ENCODE measurements around the gene ATIC.

- TF ChIP-seq ESRRA (IDR thresholded peaks at IDR 0.05; ENCODE audit: borderline replicate concordance, low read length) (no peak), ZNF302 (CRISPR knock-in tag; IDR thresholded peaks at IDR 0.05) (no peak), CTCF (IDR thresholded peaks at IDR 0.05) (no peak), POLR2A (IDR thresholded peaks at IDR 0.05; ENCODE audit: low read length) (no peak), SMC3 (IDR thresholded peaks at IDR 0.05) (no peak), USF2 (IDR thresholded peaks at IDR 0.05) (no peak), FOSB (CRISPR knock-in tag; IDR thresholded peaks at IDR 0.05) (no peak), ZC3H11A (IDR thresholded peaks at IDR 0.05) (no peak)
- TF ChIP-seq, protein P1, sequence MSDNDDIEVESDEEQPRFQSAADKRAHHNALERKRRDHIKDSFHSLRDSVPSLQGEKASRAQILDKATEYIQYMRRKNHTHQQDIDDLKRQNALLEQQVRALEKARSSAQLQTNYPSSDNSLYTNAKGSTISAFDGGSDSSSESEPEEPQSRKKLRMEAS (IDR thresholded peaks at IDR 0.05), result no peak
Measured at GRCh38 chr2:215394102-215394805, 82.4 kb downstream of the ATIC start.

Measured in A549 (cell line).